ENCODE results near the gene TMUB1. TPM values are rescaled to one million over a fixed set of nuclear protein-coding genes. Genes with fewer than 3 reads are reported as not detected.

TMUB1 gene
- total RNA-seq, 1 donor from 2014 or later, result 40.3 TPM

DNA sequence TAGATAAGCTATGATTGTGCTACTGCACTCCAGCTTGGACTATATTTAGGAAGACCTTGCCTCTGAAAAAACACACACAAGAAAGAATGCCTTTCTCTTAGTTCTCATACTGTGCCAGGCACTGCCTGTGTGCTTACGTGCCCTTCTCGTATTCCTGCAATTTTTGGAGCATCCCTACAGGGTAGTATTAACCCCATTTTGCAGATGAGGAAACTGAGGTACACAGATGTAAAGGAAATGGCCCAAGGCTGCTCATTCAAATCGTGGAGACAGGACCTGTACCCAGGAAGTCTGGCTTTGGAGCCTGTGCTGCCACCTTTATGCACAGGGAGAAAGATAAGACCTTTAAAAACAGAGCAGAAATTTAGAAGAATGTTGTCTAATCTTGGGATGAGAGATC lies 19.7 kb upstream of the TMUB1 start:
- Histone ChIP-seq H3K4me3 (no peak overlapping the region), H3K27me3 (no peaks in the 10 kb centered on the region), H3K9me3 (no peaks in the 10 kb centered on the region), H3K27ac (no peak overlapping the region), H3K4me1 (peaks cover 24% of the 10 kb centered on the region), H3K36me3 (no peaks in the 10 kb centered on the region)
- DNase-seq (ENCODE audit: extremely low spot score in 2 of 2), result no peak
- intact Hi-C loops (cut with DNase I), result no loop called here
- TF ChIP-seq, protein P1, sequence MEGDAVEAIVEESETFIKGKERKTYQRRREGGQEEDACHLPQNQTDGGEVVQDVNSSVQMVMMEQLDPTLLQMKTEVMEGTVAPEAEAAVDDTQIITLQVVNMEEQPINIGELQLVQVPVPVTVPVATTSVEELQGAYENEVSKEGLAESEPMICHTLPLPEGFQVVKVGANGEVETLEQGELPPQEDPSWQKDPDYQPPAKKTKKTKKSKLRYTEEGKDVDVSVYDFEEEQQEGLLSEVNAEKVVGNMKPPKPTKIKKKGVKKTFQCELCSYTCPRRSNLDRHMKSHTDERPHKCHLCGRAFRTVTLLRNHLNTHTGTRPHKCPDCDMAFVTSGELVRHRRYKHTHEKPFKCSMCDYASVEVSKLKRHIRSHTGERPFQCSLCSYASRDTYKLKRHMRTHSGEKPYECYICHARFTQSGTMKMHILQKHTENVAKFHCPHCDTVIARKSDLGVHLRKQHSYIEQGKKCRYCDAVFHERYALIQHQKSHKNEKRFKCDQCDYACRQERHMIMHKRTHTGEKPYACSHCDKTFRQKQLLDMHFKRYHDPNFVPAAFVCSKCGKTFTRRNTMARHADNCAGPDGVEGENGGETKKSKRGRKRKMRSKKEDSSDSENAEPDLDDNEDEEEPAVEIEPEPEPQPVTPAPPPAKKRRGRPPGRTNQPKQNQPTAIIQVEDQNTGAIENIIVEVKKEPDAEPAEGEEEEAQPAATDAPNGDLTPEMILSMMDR (IDR thresholded peaks at IDR 0.05), result no peak
- TF ChIP-seq POLR2AphosphoS5 (IDR thresholded peaks at IDR 0.05; ENCODE audit: insufficient read depth in 1 of 2, low read depth in 1 of 2), result no peak
- no peak for TF ChIP-seq POLR2A (IDR thresholded peaks at IDR 0.05)

DNA sequence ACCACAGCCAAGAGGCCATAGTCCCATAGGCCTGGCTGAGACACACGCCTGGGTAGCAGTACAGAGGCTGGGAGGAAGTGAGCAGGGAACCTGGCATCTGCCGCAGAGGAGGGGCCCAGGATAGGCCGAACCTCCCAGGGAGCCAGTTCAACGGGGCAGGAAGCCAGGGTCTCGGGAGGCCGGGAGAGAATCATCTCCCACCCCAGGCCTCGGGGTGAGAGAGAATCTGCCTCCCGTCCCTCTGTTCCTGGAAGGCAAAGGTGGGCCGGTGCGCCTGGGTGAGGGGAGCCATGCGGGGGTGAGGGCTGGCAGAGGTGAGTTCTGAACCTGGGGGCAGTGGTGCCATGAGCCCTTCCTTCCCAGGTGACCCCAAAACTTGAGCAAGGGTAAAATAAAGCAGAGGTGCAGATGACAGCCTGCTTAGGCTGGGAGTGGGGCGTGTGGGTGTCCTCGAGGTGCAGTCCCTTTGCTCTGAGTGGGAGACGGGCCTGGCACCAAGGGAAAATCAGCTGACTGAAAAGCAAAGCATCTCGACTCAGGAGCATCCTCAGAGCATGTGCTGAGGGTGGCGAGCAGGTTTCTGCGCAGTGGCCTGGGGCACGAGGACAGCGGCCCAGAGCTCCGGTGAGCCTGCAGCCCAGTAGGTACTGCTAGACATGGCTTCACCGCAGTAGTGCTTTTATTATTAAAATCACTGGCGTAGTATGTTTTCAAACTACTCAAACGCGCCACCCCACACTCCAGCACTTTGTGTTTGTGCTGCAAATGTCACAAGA lies 18.5 kb upstream of the TMUB1 start:
- Histone ChIP-seq H3K4me1 (peaks cover 24% of the 10 kb centered on the region), H3K9me3 (no peaks in the 10 kb centered on the region), H3K27me3 (no peaks in the 10 kb centered on the region), H3K4me3 (no peak overlapping the region), H3K27ac (no peak overlapping the region), H3K36me3 (no peaks in the 10 kb centered on the region)
- DNase-seq (ENCODE audit: extremely low spot score in 2 of 2), result no peak
- TF ChIP-seq, protein P1 (IDR thresholded peaks at IDR 0.05), result no peak
- TF ChIP-seq POLR2AphosphoS5 (IDR thresholded peaks at IDR 0.05; ENCODE audit: insufficient read depth in 1 of 2, low read depth in 1 of 2) (no peak), POLR2A (IDR thresholded peaks at IDR 0.05) (no peak)
- intact Hi-C loops (cut with DNase I), result no loop called here

DNA sequence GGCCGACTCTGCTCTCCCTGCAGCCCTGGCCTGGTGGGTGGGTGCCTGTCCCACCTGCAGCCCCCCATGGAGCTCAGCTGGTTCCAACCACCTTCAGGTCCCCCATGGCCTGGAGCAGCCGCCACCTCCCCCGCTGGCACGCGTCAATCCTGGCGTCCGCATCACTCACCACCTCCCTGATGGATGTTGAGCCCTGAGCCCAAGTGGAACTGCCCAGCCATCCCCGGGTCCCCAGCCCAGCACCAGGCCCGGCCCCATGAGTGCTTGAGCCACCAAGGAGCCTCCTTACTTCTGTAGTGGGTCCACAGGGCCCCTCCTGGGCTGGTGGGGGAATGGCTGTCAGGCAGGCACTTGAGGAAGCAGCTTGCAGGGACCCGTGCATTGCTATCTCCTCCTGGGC lies 17.6 kb upstream of the TMUB1 start:
- peaks cover 24% of the 10 kb centered on the region for H3K4me1 ChIP-seq
- DNase-seq (ENCODE audit: extremely low spot score in 2 of 2), result no peak
- H3K27ac ChIP-seq, result no peak overlapping the region
- H3K9me3 ChIP-seq, result no peaks in the 10 kb centered on the region
- no peaks in the 10 kb centered on the region for H3K36me3 ChIP-seq
- H3K27me3 ChIP-seq, result no peaks in the 10 kb centered on the region
- TF ChIP-seq POLR2AphosphoS5 (IDR thresholded peaks at IDR 0.05; ENCODE audit: insufficient read depth in 1 of 2, low read depth in 1 of 2), result no peak
- TF ChIP-seq POLR2A (IDR thresholded peaks at IDR 0.05), result no peak
- TF ChIP-seq, protein P1 (IDR thresholded peaks at IDR 0.05), result no peak
- no peak overlapping the region for H3K4me3 ChIP-seq
- intact Hi-C loops (cut with DNase I), result no loop called here

DNA sequence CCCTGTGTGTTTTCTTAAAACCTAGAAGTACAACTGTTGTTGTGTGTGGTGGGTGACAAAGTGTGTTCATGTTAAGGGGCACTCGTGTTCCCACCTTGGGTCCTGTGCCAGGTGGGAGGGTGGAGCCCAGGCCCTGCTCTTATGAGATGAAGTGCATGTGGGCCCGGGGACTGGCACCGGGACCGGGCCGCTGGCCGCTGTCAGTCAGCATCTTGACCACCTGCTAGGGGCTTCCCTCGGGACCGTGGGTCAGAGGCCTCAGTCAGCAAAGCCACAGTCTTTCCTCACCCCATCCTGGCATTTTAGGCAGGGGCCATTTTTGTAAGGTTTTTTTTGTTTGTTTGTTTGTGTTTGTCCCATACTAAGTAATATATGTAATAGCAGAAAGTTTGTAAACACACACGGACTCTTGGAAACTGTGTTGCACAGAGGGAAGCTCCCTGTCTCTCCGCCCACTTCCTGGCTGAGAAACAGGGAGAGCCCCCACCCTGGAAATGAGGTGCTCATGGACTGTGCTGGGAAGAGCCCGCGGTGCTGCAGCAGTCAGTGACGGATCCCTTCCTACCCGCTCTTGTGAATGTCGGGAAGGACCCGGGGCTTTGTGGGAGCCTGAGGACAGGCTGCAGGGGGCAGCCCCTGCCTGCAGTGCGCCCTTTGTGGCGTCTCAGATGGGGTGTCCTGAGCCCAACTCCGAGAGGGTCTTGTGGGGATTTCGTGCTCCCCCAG lies 16.4 kb upstream of the TMUB1 start:
- no peak overlapping the region for H3K27ac ChIP-seq
- intact Hi-C loops (cut with DNase I), result no loop called here

More for the DNA sequence above, 16.4 kb upstream of the TMUB1 start:
- peaks cover 23% of the 10 kb centered on the region for H3K4me1 ChIP-seq
- H3K9me3 ChIP-seq, result no peaks in the 10 kb centered on the region
- no peak for TF ChIP-seq POLR2AphosphoS5 (IDR thresholded peaks at IDR 0.05; ENCODE audit: insufficient read depth in 1 of 2, low read depth in 1 of 2)
- TF ChIP-seq POLR2A (IDR thresholded peaks at IDR 0.05), result no peak
- TF ChIP-seq, protein P1 (IDR thresholded peaks at IDR 0.05), result no peak
- no peak for DNase-seq (ENCODE audit: extremely low spot score in 2 of 2)
- no peak overlapping the region for H3K4me3 ChIP-seq
- no peaks in the 10 kb centered on the region for H3K27me3 ChIP-seq
- no peaks in the 10 kb centered on the region for H3K36me3 ChIP-seq
